Stimulated activated naive CD4-positive, alpha-beta T cell treated with Interleukin-2 at 50 U/mL for 16 hours (primary cell): Measurements from ENCODE around the gene TMEM125.

ENCODE experiments used
- DNase-seq: peaks from one replicate; lab custom pipeline; 2025; lab: John Stamatoyannopoulos, UW

Gene TMEM125

GRCh38 chr1:43274804-43275180 lies 5.0 kb downstream of the TMEM125 start:
- no peak for DNase-seq

- no peak for DNase-seq
These were observed 6.2 kb downstream of the TMEM125 start for GRCh38 chr1:43275826-43276620.

DNA sequence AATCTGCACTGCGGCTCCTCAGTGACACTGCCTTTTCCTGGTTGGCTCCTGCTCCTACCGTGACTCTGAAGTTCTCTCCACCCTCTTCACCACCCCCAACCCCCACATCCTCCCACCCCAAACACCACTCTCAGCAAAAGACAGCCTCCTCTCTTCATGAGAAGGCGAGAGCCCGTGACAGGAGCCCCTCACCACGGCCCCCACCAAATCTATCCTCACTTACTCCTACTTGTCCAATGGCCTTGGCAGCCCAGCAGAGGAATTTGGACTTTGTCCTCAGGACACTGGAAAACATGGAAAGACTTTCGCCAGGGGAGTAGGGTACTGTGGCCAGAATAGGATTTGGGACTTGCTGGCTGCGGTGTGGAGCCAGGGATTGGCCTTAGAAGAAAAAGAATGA lies 6.9 kb downstream of the TMEM125 start:
- DNase-seq = no peak

- DNase-seq = no peak
These were observed 7.5 kb downstream of the TMEM125 start for GRCh38 chr1:43277116-43277876.

DNA sequence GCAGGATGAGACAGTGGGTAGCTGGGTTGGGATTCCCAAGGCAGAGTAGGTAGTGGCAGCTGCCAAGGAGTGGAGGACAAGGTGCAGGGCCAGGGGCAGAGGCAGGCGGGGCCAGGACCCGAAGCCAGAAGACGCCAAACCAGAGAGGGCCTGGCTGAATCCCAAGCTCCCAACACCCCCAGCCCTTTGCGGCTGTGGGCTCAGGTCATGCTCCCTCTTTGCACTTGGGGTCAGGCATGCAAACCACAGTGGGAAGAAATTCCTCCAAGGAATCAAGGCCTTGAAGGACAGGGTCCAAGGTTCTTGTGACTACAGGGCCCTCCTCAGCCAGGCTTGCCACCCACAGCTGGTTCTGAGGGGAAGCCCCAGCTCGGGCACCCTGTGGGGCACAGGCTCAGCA lies 9.4 kb downstream of the TMEM125 start:
- no peak for DNase-seq

GRCh38 chr1:43279666-43280065 lies 9.9 kb downstream of the TMEM125 start:
- no peak for DNase-seq

GRCh38 chr1:43280692-43281091 lies 10.9 kb downstream of the TMEM125 start:
- no peak for DNase-seq

DNA sequence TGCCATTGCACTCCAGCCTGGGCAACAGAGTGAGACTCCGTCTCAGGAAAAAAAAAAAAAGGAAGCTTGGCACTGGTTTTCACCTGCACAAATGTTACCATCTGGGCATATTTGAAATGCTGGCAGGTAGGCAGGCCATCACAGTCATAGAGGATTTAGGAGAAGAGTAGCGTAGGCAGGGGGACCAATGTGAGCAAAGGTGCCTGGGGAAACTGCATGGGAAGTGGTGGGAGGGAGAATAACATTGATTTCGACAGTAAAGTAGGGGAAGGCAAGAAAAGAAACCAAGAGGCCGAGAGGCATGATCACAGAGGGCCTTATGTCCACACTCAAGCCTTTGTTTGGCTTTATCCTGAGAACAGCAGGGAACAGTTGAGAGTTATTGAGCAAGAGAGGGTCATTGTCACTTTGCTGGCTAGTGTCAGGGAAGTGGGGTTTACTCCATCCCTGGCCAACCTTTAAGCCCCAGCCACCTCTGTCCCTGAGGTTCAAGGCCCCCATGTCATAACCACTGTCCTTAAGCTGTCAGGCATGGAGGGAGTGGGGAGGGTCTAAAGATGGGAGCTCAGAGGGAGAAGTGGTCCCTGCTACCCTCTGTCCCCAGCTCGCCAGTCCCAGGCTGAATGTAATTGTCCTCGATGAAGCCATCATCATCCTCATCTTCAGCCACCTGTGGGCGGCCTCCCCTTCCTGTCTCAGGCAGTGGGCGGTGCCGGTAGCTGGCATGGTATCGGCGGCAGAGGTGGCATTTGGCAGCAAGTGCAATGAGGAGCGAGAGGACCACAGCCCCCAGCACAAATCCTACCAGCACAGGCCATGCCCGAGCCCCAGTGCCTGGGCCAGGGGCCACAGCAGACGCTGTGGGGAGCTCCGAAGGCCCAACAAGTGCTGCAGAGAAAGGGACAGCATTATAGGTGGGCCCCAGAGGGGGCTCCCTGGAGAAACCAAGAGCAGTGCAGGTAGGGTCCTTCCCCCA lies 12.7 kb downstream of the TMEM125 start:
- DNase-seq = no peak

GRCh38 chr1:43284065-43284464 lies 14.3 kb downstream of the TMEM125 start:
- no peak for DNase-seq

GRCh38 chr1:43284546-43285110 lies 14.8 kb downstream of the TMEM125 start:
- DNase-seq = no peak

DNA sequence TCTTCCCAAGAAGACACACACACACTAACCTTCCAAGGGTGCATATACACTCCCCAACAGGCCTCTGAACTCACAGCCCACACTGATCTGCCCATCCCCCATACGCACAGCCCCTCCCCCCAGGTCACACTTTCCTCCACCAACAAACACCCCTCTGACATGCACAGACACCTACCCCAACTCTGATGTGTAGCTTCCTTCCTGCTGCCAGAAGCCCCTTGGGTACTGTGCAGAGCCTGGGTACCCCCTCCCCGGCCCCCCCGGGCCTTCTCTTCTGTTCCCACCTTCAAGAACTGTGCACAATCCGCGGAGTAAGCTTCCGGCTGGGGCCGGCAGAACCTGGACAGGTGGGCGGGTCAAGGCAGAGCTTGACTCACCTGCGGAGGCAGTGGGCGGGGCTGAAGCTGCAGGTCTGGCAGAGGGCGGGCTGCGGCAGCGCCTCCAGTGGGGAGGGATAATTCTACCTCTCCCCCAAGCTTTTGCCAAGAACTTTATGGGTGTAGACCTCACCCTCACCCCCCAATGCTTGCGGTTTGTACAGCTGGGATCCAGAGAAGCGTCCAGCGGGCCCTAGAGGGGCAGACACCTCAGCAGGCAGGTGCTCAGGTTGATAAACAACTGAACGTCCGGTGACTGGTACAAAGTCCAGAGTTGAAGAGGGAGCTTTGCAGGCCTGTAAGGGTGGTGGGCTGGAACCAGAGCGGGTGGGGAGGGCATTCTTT lies 15.6 kb downstream of the TMEM125 start, which contains the start of gene C1orf210:
Gene C1orf210, minus strand, starts transcription at position 313 of the 722 bp plus-strand sequence. CDS start 2,311 bp downstream, outside the sequence.
- no peak for DNase-seq

GRCh38 chr1:43286115-43286514 lies 16.3 kb downstream of the TMEM125 start:
- DNase-seq = no peak

- no peak for DNase-seq
These were observed 16.8 kb downstream of the TMEM125 start for GRCh38 chr1:43286533-43286932.

- no peak for DNase-seq
These were observed 18.4 kb downstream of the TMEM125 start for GRCh38 chr1:43288058-43288784.

GRCh38 chr1:43288785-43289706 lies 19.3 kb downstream of the TMEM125 start:
- no peak for DNase-seq

- no peak for DNase-seq
These were observed 22.4 kb downstream of the TMEM125 start for GRCh38 chr1:43292216-43292615.

GRCh38 chr1:43292679-43293078 lies 22.9 kb downstream of the TMEM125 start:
- DNase-seq = no peak

GRCh38 chr1:43293176-43293575 lies 23.4 kb downstream of the TMEM125 start:
- no peak for DNase-seq
